Activated CD4-positive, alpha-beta T cell treated with anti-CD3 and anti-CD28 coated beads, Interleukin-10, Interleukin-2, amounts not matched to agents 100 ng/mL and 50 ng/mL, durations not matched to agents 16 hours and 8 hours (primary cell): ENCODE measurements around the gene KDM7A.

ENCODE experiments used
- DNase-seq: peaks from one replicate; pipeline ENCODE4 v3.0.0-alpha.2; 2020

Gene KDM7A

DNA sequence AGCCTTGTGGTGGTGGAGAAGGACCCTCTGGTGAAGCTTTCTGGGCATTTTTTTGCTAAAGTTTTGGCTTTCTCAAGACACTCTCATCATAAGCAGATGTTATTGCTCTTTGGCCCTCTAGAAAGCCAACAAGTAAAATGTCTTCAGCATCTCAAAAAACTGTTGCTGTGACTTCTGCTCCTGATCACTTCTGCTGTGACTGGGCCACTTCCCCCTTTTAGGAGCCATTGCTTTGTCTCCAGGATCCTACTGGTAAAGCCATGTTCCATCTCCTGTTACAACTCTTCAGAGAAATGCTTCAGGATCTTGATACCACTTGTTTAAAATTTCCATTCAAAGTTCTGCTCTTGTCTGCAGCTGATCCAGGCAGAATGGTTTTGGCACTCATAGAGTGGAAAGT, 125.0 kb downstream of the KDM7A start:
- no peak for DNase-seq

DNA sequence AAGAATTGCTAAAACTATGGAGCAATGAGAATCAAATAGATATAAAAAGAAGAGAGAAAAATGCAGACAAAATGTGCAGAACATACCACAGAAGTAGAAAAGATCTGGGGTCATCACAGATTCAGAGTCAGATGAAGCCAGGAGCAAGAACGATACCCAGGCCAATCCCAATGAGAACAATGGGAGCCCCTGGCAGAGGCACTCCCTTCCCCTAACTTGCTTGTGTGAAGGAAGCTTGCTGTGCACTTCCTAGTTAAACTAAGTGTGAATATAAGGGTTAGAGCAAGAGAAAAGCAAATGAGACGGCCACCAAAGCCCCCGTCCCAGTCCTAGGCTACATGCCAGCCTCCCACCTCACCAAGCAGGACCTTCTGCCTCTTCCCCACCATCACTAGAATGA, 126.7 kb downstream of the KDM7A start:
- no peak for DNase-seq

DNA sequence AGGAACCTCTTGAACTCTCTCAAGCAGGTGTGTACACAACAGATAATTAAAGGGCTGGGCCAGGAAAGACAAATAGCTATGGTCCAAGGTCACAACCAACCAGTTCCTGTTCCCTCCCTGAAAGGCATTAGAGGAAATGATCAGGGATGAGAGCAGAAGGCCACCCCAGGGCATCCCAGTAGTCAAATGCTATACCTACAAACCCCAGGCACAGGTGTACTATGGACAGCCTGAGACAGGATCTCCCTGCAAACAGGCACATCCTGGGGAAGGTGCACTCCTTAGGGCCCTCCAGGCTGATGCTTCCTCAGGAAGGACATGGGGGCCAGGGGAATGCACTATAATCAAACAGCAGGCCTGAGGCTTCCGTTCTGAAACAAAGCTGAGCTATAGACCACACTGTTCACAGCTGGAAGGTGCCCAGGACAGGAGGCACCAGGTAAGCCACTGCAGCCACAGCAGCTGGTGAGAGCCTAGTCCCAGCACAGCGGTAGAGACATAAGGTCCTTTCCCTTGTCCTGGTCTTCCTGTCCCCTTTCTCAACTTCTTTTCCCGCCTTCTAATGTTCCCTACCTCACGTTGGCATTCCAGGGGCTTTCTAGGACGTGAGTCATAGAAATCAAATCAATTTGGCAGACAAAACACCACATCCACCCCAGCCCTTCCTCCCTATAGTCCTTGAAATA, 127.3 kb downstream of the KDM7A start:
- no peak for DNase-seq

DNA sequence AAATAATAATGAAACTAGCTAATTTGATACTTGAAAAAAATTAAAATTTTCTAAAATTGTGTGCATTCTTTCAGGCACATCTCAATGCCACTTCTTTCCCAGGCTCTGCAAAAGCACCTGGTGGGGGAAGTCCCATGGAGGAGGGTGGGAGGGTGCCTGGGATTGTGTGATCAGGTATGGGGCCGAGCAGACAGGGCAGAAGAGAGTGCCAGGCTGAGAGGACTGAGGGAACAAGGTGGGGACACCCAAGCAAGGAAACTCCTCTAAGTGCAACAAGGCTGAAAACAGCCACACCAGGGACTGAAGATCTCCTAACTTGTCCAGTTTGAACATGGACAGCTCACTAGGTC, 127.8 kb downstream of the KDM7A start:
- no peak for DNase-seq

DNA sequence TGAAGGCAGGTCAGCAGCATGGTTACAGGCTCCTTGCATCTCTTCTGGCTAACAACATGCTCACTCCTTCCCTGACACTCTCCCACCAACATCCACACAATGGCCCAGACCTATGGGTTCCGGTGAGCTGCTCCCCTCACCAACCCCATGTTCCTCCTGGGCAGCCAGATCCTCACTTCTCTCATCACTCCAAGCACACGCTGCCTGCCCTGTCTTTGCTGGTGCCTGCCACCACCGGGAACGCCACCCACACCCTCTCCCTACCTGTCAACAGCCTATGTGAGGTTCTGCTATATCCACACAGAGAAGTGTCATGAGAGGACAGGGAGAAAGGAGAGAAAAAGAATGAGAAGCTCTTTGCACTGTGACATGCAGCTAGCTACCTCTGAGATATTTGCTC, 128.6 kb downstream of the KDM7A start:
- DNase-seq = no peak

DNA sequence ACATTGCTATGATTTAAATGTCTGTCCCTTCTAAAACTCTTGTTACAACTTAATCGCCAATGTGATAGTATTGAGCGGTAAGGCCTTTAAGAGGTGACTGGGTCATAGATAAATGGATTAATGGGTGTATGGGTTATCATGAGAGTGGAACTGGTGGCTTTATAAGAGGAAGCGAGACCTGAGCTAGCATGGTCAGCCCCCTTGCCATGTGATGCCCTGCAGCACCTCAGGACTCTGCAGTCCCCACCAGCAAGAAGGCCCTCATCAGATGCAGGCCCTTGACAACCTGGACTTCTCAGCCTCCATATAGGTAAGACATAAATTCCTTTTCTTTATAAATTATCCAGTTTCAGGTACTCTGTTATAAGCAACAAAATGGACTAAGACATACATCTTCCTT, 129.6 kb downstream of the KDM7A start:
- DNase-seq = no peak

DNA sequence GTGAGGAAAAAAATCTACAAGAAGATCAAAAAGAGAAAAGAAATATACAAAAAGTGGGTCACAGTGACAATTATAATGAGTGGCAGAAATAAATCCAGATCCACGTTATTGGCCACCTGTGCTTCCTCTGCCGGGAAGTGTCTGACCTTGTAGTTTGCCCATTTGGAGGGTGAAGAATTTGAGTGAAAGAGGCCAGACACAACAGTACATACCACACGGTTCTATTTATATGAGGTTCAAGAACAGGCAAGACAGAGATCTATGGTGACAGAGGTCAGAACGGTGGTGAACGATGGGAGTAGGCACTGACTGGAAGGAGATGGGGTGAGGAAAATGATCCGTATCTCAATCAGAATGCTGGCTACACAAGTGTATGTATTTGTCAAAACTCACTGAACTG, 131.1 kb downstream of the KDM7A start:
- no peak for DNase-seq

DNA sequence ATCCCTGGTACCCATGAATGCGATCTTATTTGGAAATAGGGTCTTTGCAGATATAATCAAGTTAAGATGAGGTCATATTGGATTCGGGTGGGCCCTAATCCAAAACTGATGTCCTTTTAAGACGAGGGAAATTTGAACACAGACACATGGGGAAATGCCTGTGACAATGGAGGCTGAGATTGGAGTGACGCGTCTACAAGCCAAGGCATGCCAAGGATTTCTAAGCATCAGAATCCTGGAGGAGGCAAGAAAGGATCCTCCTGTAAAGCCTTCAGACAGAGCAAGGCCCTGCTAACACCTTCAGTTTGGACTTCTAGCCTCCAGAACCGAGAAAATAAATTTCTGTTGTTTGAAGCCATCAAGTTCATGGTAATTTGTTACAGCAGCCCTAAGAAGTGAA, 132.5 kb downstream of the KDM7A start:
- DNase-seq = no peak

DNA sequence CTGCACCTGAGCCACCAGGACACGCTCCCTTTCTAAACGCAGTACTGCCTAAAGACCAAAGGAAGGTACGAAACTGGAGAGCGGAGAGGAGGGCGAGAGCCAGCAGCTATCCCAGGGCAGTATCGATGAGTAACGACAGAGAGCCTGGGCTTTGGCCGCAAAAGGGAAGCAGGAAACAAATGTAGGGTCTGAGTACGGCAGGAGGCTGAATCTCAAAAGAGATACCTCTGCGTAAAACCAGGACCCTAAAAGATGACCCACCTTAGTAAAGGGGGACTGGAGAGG, 134.5 kb downstream of the KDM7A start:
- no peak for DNase-seq

DNA sequence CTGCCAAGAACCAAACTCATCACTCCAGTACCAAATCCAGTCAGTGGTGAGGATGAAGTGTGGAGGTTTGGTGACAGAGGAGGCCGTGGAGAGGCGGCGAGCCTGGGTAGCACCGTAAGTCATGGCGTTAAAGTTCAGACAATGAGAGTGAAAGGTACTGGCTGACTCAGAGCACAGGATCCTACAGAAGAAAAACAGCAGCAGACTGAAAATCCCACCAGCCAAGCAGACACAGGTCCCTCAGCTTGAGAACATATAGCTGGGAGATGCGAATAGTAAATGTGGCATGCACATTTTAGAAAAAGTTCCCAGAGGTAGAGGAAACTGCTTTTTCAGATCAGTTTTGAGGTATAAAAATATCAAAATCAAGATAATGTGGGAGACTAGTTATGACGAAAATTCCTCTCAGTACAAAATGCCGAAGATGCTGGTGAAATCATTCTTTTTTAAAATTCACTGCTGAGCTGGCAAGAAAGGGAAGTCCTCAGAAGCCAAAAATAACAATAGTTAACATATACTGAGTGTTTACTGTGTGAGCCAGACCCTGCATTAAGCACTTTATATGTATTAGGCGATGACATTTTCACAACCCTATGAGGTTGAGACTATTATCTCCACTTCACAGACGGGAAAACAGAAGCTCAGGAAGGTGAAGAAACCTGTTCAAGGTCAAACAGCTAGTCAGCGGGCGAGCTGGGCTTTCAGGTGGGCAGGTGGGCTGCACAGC, 135.0 kb downstream of the KDM7A start:
- no peak for DNase-seq

DNA sequence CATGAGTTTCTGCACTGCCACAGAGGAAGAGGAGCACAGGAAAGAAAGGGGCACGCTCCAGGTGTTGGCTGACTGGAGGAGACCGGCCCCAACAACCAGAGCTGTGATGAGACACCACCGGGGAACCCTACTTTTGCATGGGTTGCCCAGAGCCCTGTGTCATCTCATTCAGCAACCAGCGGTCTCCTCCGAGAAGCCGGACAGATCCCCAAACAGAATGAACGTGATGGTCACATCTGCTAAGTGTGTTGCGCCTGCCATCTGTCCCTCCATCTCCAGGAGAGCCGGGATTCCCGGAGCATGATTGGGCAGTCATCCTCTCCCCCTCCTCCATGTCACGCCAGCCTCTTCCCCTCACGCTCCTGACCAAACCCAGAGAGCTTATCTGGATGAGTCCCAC, 136.9 kb downstream of the KDM7A start:
- no peak for DNase-seq

DNA sequence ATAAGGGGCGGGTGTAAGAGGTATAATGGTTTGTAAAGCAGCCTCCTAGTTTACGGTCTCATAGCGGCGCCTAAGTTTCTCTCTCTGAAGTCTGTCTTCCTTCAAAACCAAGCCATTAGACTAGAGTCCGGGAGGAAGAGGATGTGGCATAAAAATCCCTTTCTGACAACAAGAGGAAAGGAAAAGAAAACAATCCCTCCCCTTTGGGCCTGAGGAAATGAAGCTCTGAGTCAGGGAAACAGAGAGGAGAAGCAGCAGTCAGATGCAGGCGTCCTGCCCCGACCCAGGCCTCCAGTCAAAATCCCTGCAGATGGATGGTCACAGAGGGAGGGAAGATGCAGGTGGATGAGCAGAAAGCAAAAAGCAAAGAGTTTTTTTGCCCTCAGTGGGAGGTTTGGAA, 137.7 kb downstream of the KDM7A start:
- no peak for DNase-seq

DNA sequence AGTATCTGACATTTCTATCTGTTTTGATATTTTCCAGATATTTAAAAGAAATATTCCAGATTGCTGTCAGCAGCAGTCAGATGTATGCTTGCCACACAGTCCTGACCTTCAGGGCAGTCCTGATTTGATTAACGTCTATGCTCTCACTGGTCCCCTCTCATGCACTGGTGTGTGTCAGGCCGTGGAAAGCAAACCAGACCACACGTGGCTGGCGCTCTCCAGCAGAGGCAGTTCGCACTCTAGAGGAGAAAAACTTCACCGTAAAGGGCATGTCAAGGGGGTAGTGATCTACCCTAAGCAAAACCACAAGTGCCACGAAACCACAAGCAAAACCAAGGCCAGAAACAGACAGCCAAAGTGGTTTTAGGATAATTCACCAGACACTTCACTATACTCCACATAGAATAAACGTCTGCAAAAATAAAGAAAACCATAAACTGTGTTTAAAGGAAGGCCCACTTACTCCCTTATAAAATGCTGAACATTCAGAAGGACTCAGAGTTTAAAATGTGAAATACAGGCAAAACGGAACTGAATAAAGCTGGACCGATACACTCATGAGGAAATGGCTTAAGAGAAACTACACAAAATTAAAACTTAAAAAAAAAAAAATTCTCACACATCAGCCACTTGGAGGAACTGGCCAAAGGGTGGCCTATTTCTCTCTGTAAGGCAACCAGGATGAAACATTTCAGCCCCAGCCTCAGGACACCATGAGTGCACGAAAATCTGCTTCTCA, 140.4 kb downstream of the KDM7A start:
- peak; percentile 36 for DNase-seq

DNA sequence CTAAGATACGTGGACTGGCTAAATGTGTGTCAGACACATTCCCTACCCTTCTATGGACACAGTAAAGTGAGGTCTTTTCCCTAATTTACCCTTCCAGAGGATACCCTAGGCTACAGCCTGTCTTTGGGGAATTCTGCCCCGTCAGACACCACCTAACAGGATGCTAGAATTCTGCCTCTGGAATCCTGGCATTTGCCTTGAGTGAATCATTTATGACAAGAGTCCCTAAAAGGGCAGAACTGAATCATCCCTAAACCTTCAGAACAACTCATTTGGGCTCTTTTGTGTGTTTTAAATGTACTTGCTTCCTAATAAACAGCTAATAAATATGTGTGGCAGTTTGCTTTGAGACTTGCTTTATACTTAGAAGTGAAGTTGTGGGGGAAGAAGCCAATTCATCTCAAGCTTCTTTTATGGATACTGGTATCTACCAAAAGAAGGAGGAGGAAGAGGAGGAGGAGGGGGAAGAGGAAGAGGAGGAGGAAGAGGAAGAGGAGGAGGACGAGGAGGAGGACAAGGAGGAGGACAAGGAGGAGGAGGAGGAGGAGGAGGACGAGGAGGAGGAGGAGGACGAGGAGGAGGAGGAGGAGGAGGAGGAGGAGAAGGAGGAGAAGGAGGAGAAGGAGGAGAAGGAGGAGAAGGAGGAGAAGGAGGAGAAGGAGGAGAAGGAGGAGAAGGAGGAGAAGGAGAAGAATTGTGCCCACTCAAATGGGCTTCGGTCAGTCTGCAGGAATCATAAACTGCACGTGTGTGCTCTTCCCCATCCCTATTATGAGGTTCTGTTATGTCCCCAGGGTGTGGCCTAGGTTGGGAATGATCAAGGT, 141.2 kb downstream of the KDM7A start:
- DNase-seq = no peak
